ENCODE data around the gene TMEM26. TPM values are rescaled to one million over a fixed set of nuclear protein-coding genes. Genes with fewer than 3 reads are reported as not detected.

The TMEM26 gene
- total and polyA plus RNA-seq, 4 donors = 0.16 to 5.8 (median 0.80) TPM

DNA sequence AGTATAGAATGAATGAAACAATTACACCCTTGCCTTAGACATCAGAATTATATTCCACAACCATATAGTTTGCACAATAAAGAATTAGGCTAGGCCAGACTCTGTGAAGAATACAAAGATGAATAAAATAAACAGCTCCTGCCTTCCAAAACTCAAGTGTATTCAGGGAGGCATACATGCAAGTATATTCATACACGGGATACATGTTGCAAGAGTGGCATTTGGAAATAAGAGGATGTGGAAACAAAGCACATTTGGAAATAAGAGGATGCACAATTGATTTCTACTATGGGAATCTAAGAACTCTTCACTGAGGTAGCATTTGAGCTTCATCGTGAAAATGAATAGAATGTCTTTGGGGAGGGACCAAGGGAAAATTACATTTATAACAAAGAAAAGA, 27.0 kb upstream of the TMEM26 start:
- WGBS, 2 donors = 64 to 76% methylated on average over 2 of the region's 2 CpGs
- Histone ChIP-seq H3K4me1 (ENCODE audit: control insufficient read depth in 5 of 5, insufficient read depth in 5 of 5, low read length in 5 of 5) (no peaks in the 10 kb centered on the region), H3K9ac (ENCODE audit: insufficient read depth in 1 of 2, low read length in 2 of 2) (no peak overlapping the region), H3K27me3 (ENCODE audit: control insufficient read depth in 3 of 3, insufficient read depth in 3 of 3, low read length in 2 of 3) (no peaks in the 10 kb centered on the region), H3K4me3 (no peak overlapping the region), H3K36me3 (ENCODE audit: control insufficient read depth in 4 of 4, insufficient read depth in 4 of 4, low read length in 4 of 4) (no peaks in the 10 kb centered on the region), H3K9me3 (ENCODE audit: control insufficient read depth in 4 of 4, insufficient read depth in 3 of 4, low read length in 3 of 4) (no peaks in the 10 kb centered on the region), H3K27ac (ENCODE audit: low read depth in 1 of 2, low read length in 1 of 2) (no peak overlapping the region)
- no peak for ATAC-seq (ENCODE audit: insufficient read depth, low FRiP score)
- DNase-seq = no peak
- no peak for TF ChIP-seq CTCF (IDR thresholded peaks at IDR 0.05; ENCODE audit: control extremely low read depth, extremely low read depth)

- Histone ChIP-seq H3K4me3 (no peak overlapping the region), H3K9me3 (ENCODE audit: control insufficient read depth in 4 of 4, insufficient read depth in 3 of 4, low read length in 3 of 4) (no peaks in the 10 kb centered on the region), H3K27me3 (ENCODE audit: control insufficient read depth in 3 of 3, insufficient read depth in 3 of 3, low read length in 2 of 3) (no peaks in the 10 kb centered on the region), H3K4me1 (ENCODE audit: control insufficient read depth in 5 of 5, insufficient read depth in 5 of 5, low read length in 5 of 5) (no peaks in the 10 kb centered on the region), H3K27ac (ENCODE audit: low read depth in 1 of 2, low read length in 1 of 2) (no peak overlapping the region), H3K36me3 (ENCODE audit: control insufficient read depth in 4 of 4, insufficient read depth in 4 of 4, low read length in 4 of 4) (no peaks in the 10 kb centered on the region), H3K9ac (ENCODE audit: insufficient read depth in 1 of 2, low read length in 2 of 2) (no peak overlapping the region)
- 77 to 81% methylated on average over 4 of the region's 4 CpGs for WGBS, 2 donors
- DNase-seq (no peak), ATAC-seq (ENCODE audit: insufficient read depth, low FRiP score) (no peak)
- no peak for TF ChIP-seq CTCF (IDR thresholded peaks at IDR 0.05; ENCODE audit: control extremely low read depth, extremely low read depth)
Measured at GRCh38 chr10:61478621-61479312, 25.6 kb upstream of the TMEM26 start.

GRCh38 chr10:61477451-61477850, 24.3 kb upstream of the TMEM26 start:
- WGBS, 2 donors = 74 to 95% methylated on average over 1 of the region's 1 CpG
- no peak for TF ChIP-seq CTCF (IDR thresholded peaks at IDR 0.05; ENCODE audit: control extremely low read depth, extremely low read depth)

GRCh38 chr10:61476529-61476928, 23.3 kb upstream of the TMEM26 start:
- Histone ChIP-seq H3K27me3 (ENCODE audit: control insufficient read depth in 3 of 3, insufficient read depth in 3 of 3, low read length in 2 of 3) (no peaks in the 10 kb centered on the region), H3K9me3 (ENCODE audit: control insufficient read depth in 4 of 4, insufficient read depth in 3 of 4, low read length in 3 of 4) (no peaks in the 10 kb centered on the region), H3K36me3 (ENCODE audit: control insufficient read depth in 4 of 4, insufficient read depth in 4 of 4, low read length in 4 of 4) (no peaks in the 10 kb centered on the region), H3K4me1 (ENCODE audit: control insufficient read depth in 5 of 5, insufficient read depth in 5 of 5, low read length in 5 of 5) (peaks cover 0 to 6% (median 0%) of the 10 kb centered on the region in 5 donors), H3K4me3 (no peak overlapping the region), H3K27ac (ENCODE audit: low read depth in 1 of 2, low read length in 1 of 2) (no peak overlapping the region), H3K9ac (ENCODE audit: insufficient read depth in 1 of 2, low read length in 2 of 2) (no peak overlapping the region)
- 90% methylated on average over 1 of the region's 1 CpG for WGBS, 2 donors
- DNase-seq (no peak), ATAC-seq (ENCODE audit: insufficient read depth, low FRiP score) (no peak)
- TF ChIP-seq CTCF (IDR thresholded peaks at IDR 0.05; ENCODE audit: control extremely low read depth, extremely low read depth) = no peak

More at GRCh38 chr10:61477451-61477850, 24.3 kb upstream of the TMEM26 start:
- Histone ChIP-seq H3K4me3 (no peak overlapping the region), H3K4me1 (ENCODE audit: control insufficient read depth in 5 of 5, insufficient read depth in 5 of 5, low read length in 5 of 5) (no peaks in the 10 kb centered on the region), H3K9me3 (ENCODE audit: control insufficient read depth in 4 of 4, insufficient read depth in 3 of 4, low read length in 3 of 4) (no peaks in the 10 kb centered on the region), H3K36me3 (ENCODE audit: control insufficient read depth in 4 of 4, insufficient read depth in 4 of 4, low read length in 4 of 4) (no peaks in the 10 kb centered on the region), H3K27me3 (ENCODE audit: control insufficient read depth in 3 of 3, insufficient read depth in 3 of 3, low read length in 2 of 3) (no peaks in the 10 kb centered on the region), H3K9ac (ENCODE audit: insufficient read depth in 1 of 2, low read length in 2 of 2) (no peak overlapping the region), H3K27ac (ENCODE audit: low read depth in 1 of 2, low read length in 1 of 2) (no peak overlapping the region)
- DNase-seq (no peak), ATAC-seq (ENCODE audit: insufficient read depth, low FRiP score) (no peak)
